ENCODE measurements around the gene FKBP1A. TPM values are rescaled to one million over a fixed set of nuclear protein-coding genes. Genes with fewer than 3 reads are reported as not detected.

FKBP1A gene
- total RNA-seq, 1 donor from 2014 or later: 952 TPM

DNA sequence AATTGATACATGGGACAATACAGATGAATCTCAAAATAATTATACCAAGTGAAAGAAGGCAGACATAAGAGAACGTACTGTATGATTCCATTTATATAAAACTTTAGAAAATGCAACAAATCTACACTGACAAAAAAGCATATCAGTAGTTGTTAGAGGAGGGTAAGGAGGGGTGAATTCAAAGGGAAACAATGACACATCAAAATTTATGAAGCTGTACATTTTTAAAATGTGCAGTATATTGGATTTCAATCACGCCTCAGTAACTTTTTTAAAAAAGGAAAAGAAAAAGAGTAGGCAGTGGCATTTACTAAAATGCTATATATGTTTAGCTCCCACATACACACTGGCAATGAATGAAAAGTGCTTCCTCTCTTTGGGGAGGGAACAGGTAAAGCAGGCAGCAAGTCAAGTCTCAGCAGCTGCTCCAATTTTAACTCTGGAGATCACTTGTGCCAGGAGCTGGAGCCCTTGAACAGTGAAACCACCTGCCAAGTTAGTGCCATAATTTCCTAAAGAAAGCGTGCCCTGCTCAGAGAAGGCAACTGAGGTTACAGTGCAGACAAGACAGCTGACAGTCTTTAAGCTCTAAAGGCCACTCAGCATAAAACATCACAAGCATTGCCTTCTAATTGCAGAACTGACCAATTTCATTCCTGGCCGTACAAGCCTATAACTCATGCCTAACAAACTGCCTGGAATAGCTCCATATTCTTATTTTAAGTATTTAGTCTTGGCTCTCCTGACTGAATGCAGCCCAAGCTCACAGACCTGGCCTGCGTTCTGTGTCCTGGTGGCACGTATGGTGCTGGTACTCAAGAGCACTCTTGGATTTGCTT, 10.9 kb downstream of the FKBP1A start:
- Mint-ChIP-seq H3K4me1 (ENCODE audit: unreplicated experiment) (peaks cover 92% of the 10 kb centered on the region), H3K27ac (ENCODE audit: unreplicated experiment) (no peak overlapping the region), H3K36me3 (ENCODE audit: low read depth, unreplicated experiment) (peaks cover 21% of the 10 kb centered on the region), H3K27me3 (ENCODE audit: unreplicated experiment) (peaks cover 2% of the 10 kb centered on the region), H3K4me3 (ENCODE audit: unreplicated experiment) (no peak overlapping the region), H3K9me3 (ENCODE audit: unreplicated experiment) (no peaks in the 10 kb centered on the region)
- TF ChIP-seq, protein P1, sequence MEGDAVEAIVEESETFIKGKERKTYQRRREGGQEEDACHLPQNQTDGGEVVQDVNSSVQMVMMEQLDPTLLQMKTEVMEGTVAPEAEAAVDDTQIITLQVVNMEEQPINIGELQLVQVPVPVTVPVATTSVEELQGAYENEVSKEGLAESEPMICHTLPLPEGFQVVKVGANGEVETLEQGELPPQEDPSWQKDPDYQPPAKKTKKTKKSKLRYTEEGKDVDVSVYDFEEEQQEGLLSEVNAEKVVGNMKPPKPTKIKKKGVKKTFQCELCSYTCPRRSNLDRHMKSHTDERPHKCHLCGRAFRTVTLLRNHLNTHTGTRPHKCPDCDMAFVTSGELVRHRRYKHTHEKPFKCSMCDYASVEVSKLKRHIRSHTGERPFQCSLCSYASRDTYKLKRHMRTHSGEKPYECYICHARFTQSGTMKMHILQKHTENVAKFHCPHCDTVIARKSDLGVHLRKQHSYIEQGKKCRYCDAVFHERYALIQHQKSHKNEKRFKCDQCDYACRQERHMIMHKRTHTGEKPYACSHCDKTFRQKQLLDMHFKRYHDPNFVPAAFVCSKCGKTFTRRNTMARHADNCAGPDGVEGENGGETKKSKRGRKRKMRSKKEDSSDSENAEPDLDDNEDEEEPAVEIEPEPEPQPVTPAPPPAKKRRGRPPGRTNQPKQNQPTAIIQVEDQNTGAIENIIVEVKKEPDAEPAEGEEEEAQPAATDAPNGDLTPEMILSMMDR (IDR thresholded peaks at IDR 0.05; ENCODE audit: unreplicated experiment): no peak
- no peak for DNase-seq (ENCODE audit: low spot score)

GRCh38 chr20:1378735-1379125, 14.1 kb downstream of the FKBP1A start:
- TF ChIP-seq, protein P1 (IDR thresholded peaks at IDR 0.05; ENCODE audit: unreplicated experiment): no peak
- Mint-ChIP-seq H3K4me3 (ENCODE audit: unreplicated experiment) (no peak overlapping the region), H3K4me1 (ENCODE audit: unreplicated experiment) (peaks cover 95% of the 10 kb centered on the region)

GRCh38 chr20:1377984-1378734, 14.7 kb downstream of the FKBP1A start:
- Mint-ChIP-seq H3K36me3 (ENCODE audit: low read depth, unreplicated experiment) (peaks cover 25% of the 10 kb centered on the region), H3K27me3 (ENCODE audit: unreplicated experiment) (peaks cover 7% of the 10 kb centered on the region), H3K27ac (ENCODE audit: unreplicated experiment) (peak overlapping the region; percentile 91), H3K4me1 (ENCODE audit: unreplicated experiment) (peaks cover 96% of the 10 kb centered on the region), H3K4me3 (ENCODE audit: unreplicated experiment) (no peak overlapping the region), H3K9me3 (ENCODE audit: unreplicated experiment) (no peaks in the 10 kb centered on the region)
- DNase-seq (ENCODE audit: low spot score): no peak
- TF ChIP-seq, protein P1 (IDR thresholded peaks at IDR 0.05; ENCODE audit: unreplicated experiment): no peak

More at GRCh38 chr20:1378735-1379125, 14.1 kb downstream of the FKBP1A start:
- no peak for DNase-seq (ENCODE audit: low spot score)
- H3K27me3 Mint-ChIP-seq (ENCODE audit: unreplicated experiment): peaks cover 5% of the 10 kb centered on the region
- no peaks in the 10 kb centered on the region for H3K9me3 Mint-ChIP-seq (ENCODE audit: unreplicated experiment)
- H3K36me3 Mint-ChIP-seq (ENCODE audit: low read depth, unreplicated experiment): peaks cover 24% of the 10 kb centered on the region
- H3K27ac Mint-ChIP-seq (ENCODE audit: unreplicated experiment): peak overlapping the region; percentile 91

DNA sequence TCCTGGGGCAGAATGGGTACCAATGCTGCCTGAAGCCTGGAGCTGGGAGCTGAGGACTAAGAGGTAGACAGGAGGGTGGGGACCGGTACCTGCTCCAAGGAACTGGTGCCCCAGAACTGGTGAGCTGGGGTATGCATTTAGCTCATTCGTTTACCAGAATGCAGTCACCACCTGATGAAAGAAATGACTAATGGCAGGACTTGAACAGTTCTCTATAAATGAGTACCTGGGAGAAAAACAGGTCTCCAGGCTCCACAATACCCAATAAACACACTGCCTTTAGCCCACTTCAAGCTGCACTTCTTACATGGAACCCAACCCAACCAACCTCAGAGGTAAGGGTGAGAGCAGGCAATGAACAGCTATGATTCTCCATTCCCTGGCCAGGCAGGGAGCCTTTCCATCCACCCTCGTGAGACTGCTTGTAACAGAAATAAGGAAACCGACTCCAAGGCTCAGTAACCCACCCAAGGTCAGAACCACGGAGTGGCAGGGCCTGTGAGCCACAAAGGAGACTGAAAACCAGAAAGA, 15.4 kb downstream of the FKBP1A start:
- Mint-ChIP-seq H3K27ac (ENCODE audit: unreplicated experiment) (peak overlapping the region; percentile 93), H3K4me1 (ENCODE audit: unreplicated experiment) (peaks cover 95% of the 10 kb centered on the region), H3K27me3 (ENCODE audit: unreplicated experiment) (peaks cover 7% of the 10 kb centered on the region), H3K4me3 (ENCODE audit: unreplicated experiment) (peak overlapping the region; percentile 65), H3K9me3 (ENCODE audit: unreplicated experiment) (no peaks in the 10 kb centered on the region), H3K36me3 (ENCODE audit: low read depth, unreplicated experiment) (peaks cover 26% of the 10 kb centered on the region)
- TF ChIP-seq, protein P1 (IDR thresholded peaks at IDR 0.05; ENCODE audit: unreplicated experiment): no peak
- no peak for DNase-seq (ENCODE audit: low spot score)
